Femur (tissue), 1 donor: ENCODE data around the gene SFXN5.
"Not testable (repeated sequence)": the region's sequence is repeated elsewhere in the genome, so short reads cannot be mapped to it uniquely, and the experiment has no call there.

ENCODE experiments used
- DNase-seq: peaks from one replicate; pipeline ENCODE4 v3.0.0-alpha.2; 2017

SFXN5 gene

GRCh38 chr2:73100956-73101355, 29.4 kb upstream of the SFXN5 start:
- DNase-seq, result no peak

- DNase-seq, result no peak
Observed at GRCh38 chr2:73099486-73099885, 28.0 kb upstream of the SFXN5 start.

GRCh38 chr2:73095910-73096309, 24.4 kb upstream of the SFXN5 start:
- DNase-seq, result no peak

- not testable (repeated sequence) for DNase-seq
Observed at GRCh38 chr2:73093601-73094218, 22.2 kb upstream of the SFXN5 start.

GRCh38 chr2:73092146-73092783, 20.8 kb upstream of the SFXN5 start:
- no peak for DNase-seq

- no peak for DNase-seq
Observed at GRCh38 chr2:73091696-73092095, 20.2 kb upstream of the SFXN5 start.

GRCh38 chr2:73091164-73091563, 19.7 kb upstream of the SFXN5 start:
- no peak for DNase-seq

- peak; percentile 86 for DNase-seq
Observed at GRCh38 chr2:73089270-73090030, 17.9 kb upstream of the SFXN5 start.

GRCh38 chr2:73088703-73089102, 17.2 kb upstream of the SFXN5 start:
- DNase-seq, result no peak

GRCh38 chr2:73088211-73088610, 16.7 kb upstream of the SFXN5 start:
- DNase-seq, result no peak

- DNase-seq, result no peak
Observed at GRCh38 chr2:73087311-73087710, 15.8 kb upstream of the SFXN5 start.

- DNase-seq, result peak; percentile 81
Observed at GRCh38 chr2:73085691-73086090, 14.2 kb upstream of the SFXN5 start.

- DNase-seq, result no peak
Observed at GRCh38 chr2:73084971-73085370, 13.5 kb upstream of the SFXN5 start.

- DNase-seq, result no peak
Observed at GRCh38 chr2:73083886-73084800, 12.6 kb upstream of the SFXN5 start.

- no peak for DNase-seq
Observed at GRCh38 chr2:73082523-73083410, 11.3 kb upstream of the SFXN5 start.

GRCh38 chr2:73081181-73081671, 9.7 kb upstream of the SFXN5 start:
- no peak for DNase-seq

- no peak for DNase-seq
Observed at GRCh38 chr2:73080321-73081131, 9.0 kb upstream of the SFXN5 start.

GRCh38 chr2:73079636-73080035, 8.1 kb upstream of the SFXN5 start:
- DNase-seq, result no peak

GRCh38 chr2:73078457-73079411, 7.2 kb upstream of the SFXN5 start:
- no peak for DNase-seq

GRCh38 chr2:73077424-73077795, 5.9 kb upstream of the SFXN5 start:
- no peak for DNase-seq
